ENCODE results near the gene PI3. TPM values are rescaled to one million over a fixed set of nuclear protein-coding genes. Genes with fewer than 3 reads are reported as not detected.

Gene PI3
- total RNA-seq, 1 experiment from 2014 or later: not detected

GRCh38 chr20:45176526-45177267 is 2.0 kb downstream of the PI3 start:
- Histone ChIP-seq H3K27ac (ENCODE audit: low read length) (no peak overlapping the region), H3K4me1 (ENCODE audit: control insufficient read depth, insufficient read depth, low read length) (no peaks in the 10 kb centered on the region), H3K9me3 (ENCODE audit: control insufficient read depth, insufficient read depth, low read depth, low read length) (no peaks in the 10 kb centered on the region), H3K4me3 (ENCODE audit: low read depth in 2 of 2, low read length in 2 of 2) (no peak overlapping the region), H3K36me3 (ENCODE audit: control insufficient read depth, insufficient read depth, low read length) (no peaks in the 10 kb centered on the region), H3K27me3 (ENCODE audit: control insufficient read depth, insufficient read depth, low read length) (no peaks in the 10 kb centered on the region; the same call in 1 of the 2 replicates)
- intact Hi-C loops (cut with micrococcal nuclease; ENCODE audit: unreplicated experiment): no loop called here
- no peak for DNase-seq (ENCODE audit: low read depth, low spot score)
- in situ Hi-C loops (cut with HindIII; ENCODE audit: low pct_unique_long_range_greater_than_20kb, low sequenced_read_pairs): no loop called here
- TF ChIP-seq POLR2AphosphoS5 (IDR thresholded peaks at IDR 0.05; ENCODE audit: low read depth, low read length): no peak
- no peak for TF ChIP-seq SIN3A (IDR thresholded peaks at IDR 0.05; ENCODE audit: borderline replicate concordance, insufficient read depth, low read depth, low read length)
- TF ChIP-seq TCF7L2 (IDR thresholded peaks at IDR 0.05; ENCODE audit: low read depth, low read length): no peak
- TF ChIP-seq, protein P1, sequence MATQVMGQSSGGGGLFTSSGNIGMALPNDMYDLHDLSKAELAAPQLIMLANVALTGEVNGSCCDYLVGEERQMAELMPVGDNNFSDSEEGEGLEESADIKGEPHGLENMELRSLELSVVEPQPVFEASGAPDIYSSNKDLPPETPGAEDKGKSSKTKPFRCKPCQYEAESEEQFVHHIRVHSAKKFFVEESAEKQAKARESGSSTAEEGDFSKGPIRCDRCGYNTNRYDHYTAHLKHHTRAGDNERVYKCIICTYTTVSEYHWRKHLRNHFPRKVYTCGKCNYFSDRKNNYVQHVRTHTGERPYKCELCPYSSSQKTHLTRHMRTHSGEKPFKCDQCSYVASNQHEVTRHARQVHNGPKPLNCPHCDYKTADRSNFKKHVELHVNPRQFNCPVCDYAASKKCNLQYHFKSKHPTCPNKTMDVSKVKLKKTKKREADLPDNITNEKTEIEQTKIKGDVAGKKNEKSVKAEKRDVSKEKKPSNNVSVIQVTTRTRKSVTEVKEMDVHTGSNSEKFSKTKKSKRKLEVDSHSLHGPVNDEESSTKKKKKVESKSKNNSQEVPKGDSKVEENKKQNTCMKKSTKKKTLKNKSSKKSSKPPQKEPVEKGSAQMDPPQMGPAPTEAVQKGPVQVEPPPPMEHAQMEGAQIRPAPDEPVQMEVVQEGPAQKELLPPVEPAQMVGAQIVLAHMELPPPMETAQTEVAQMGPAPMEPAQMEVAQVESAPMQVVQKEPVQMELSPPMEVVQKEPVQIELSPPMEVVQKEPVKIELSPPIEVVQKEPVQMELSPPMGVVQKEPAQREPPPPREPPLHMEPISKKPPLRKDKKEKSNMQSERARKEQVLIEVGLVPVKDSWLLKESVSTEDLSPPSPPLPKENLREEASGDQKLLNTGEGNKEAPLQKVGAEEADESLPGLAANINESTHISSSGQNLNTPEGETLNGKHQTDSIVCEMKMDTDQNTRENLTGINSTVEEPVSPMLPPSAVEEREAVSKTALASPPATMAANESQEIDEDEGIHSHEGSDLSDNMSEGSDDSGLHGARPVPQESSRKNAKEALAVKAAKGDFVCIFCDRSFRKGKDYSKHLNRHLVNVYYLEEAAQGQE (IDR thresholded peaks at IDR 0.05; ENCODE audit: insufficient read depth in 1 of 2, low read depth in 2 of 2, low read length in 1 of 2): no peak
- TF ChIP-seq CTCF (IDR thresholded peaks at IDR 0.05): no peak
- ATAC-seq: no peak
- ChIA-PET POLR2A (no interaction called here), CTCF (no interaction called here)
- no TSS peak for BruUV-seq (replicated peaks)

GRCh38 chr20:45179166-45179565 is 4.5 kb downstream of the PI3 start:
- TF ChIP-seq POLR2AphosphoS5 (IDR thresholded peaks at IDR 0.05; ENCODE audit: low read depth, low read length): no peak
- TF ChIP-seq, protein P1 (IDR thresholded peaks at IDR 0.05; ENCODE audit: insufficient read depth in 1 of 2, low read depth in 2 of 2, low read length in 1 of 2): no peak
- TF ChIP-seq SIN3A (IDR thresholded peaks at IDR 0.05; ENCODE audit: borderline replicate concordance, insufficient read depth, low read depth, low read length): no peak
- TF ChIP-seq TCF7L2 (IDR thresholded peaks at IDR 0.05; ENCODE audit: low read depth, low read length): no peak
- no peak for TF ChIP-seq CTCF (IDR thresholded peaks at IDR 0.05)
- POLR2A ChIA-PET: no interaction called here

More at GRCh38 chr20:45179166-45179565, 4.5 kb downstream of the PI3 start:
- intact Hi-C loops (cut with micrococcal nuclease; ENCODE audit: unreplicated experiment) (no loop called here), in situ Hi-C loops (cut with HindIII; ENCODE audit: low pct_unique_long_range_greater_than_20kb, low sequenced_read_pairs) (no loop called here)
- CTCF ChIA-PET: no interaction called here
- ATAC-seq (no peak), DNase-seq (ENCODE audit: low read depth, low spot score) (no peak)
- Histone ChIP-seq H3K4me1 (ENCODE audit: control insufficient read depth, insufficient read depth, low read length) (no peaks in the 10 kb centered on the region), H3K9me3 (ENCODE audit: control insufficient read depth, insufficient read depth, low read depth, low read length) (no peaks in the 10 kb centered on the region), H3K27ac (ENCODE audit: low read length) (no peak overlapping the region), H3K4me3 (ENCODE audit: low read depth in 2 of 2, low read length in 2 of 2) (no peak overlapping the region), H3K27me3 (ENCODE audit: control insufficient read depth, insufficient read depth, low read length) (no peaks in the 10 kb centered on the region), H3K36me3 (ENCODE audit: control insufficient read depth, insufficient read depth, low read length) (no peaks in the 10 kb centered on the region)
- BruUV-seq (replicated peaks): no TSS peak

Measured in Panc1 (cell line).